ENCODE measurements around the gene FAM174A. TPM values are rescaled to one million over a fixed set of nuclear protein-coding genes. Genes with fewer than 3 reads are reported as not detected.

The FAM174A gene
- total RNA-seq: 10 to 100 TPM in 2 of 6 experiments, 1 to 10 TPM in 4; 7.2 to 11.8 (median 8.4) TPM
- long read RNA-seq, transcript FAM174A-201 (3 exons, 1,356 nt): major isoform, 5 of 5 reads
- long read RNA-seq, partial matches to known transcripts: 0 of 5 reads
- long read RNA-seq, other reads (novel, unspliced or antisense): 0 of 5 reads

GRCh38 chr5:100535060-100536005 lies at the start of gene FAM174A:
Gene FAM174A, plus strand, starts transcription at chr5:100535374. Its CDS starts 157 bp downstream, at chr5:100535531.
- ATAC-seq (peak; percentile 97 to 98 (median 98)), DNase-seq (peak; percentile 97 to 98 (median 98))
- intact Hi-C loops (cut with DNase I): no loop called here
- Histone ChIP-seq H3K36me3 (no peaks in the 10 kb centered on the region), H3K9me3 (peaks cover 0 to 1% (median 0%) of the 10 kb centered on the region in 4 donors), H3K4me3 (peak within 1 kb of the TSS; percentile 78 to 87 (median 79)), H3K27me3 (no peaks in the 10 kb centered on the region), H3K27ac (peak within 1 kb of the TSS; percentile 74 to 84 (median 80)), H3K4me1 (peaks cover 0 to 12% (median 6%) of the 10 kb centered on the region in 4 donors)
- peak; percentile 57 for TF ChIP-seq POLR2A (IDR thresholded peaks at IDR 0.05)
- no peak for TF ChIP-seq CTCF (IDR thresholded peaks at IDR 0.05)
- WGBS (ENCODE audit: insufficient coverage, low coverage, low lambda C conversion rate, missing lambda C conversion rate): 0% methylated on average over 22 of the region's 62 CpGs

GRCh38 chr5:100493996-100494395 lies 41.2 kb upstream of the FAM174A start:
- Histone ChIP-seq H3K9me3 (no peaks in the 10 kb centered on the region), H3K4me1 (no peaks in the 10 kb centered on the region), H3K27ac (no peak overlapping the region), H3K4me3 (no peak overlapping the region), H3K36me3 (no peaks in the 10 kb centered on the region), H3K27me3 (no peaks in the 10 kb centered on the region)
- ATAC-seq (no peak), DNase-seq (no peak)
- WGBS (ENCODE audit: insufficient coverage, low coverage, low lambda C conversion rate, missing lambda C conversion rate): 78% methylated on average over 1 of the region's 1 CpG
- intact Hi-C loops (cut with DNase I): no loop called here
- TF ChIP-seq CTCF (IDR thresholded peaks at IDR 0.05) (no peak), POLR2A (IDR thresholded peaks at IDR 0.05) (no peak)

- Histone ChIP-seq H3K36me3 (no peaks in the 10 kb centered on the region), H3K27me3 (no peaks in the 10 kb centered on the region), H3K9me3 (no peaks in the 10 kb centered on the region), H3K4me1 (no peaks in the 10 kb centered on the region), H3K27ac (no peak overlapping the region), H3K4me3 (no peak overlapping the region)
- intact Hi-C loops (cut with DNase I): no loop called here
- ATAC-seq (no peak), DNase-seq (no peak)
- TF ChIP-seq CTCF (IDR thresholded peaks at IDR 0.05): no peak
- TF ChIP-seq POLR2A (IDR thresholded peaks at IDR 0.05): no peak
- 70% methylated on average over 1 of the region's 1 CpG for WGBS (ENCODE audit: insufficient coverage, low coverage, low lambda C conversion rate, missing lambda C conversion rate)
Observed at GRCh38 chr5:100496296-100496695, 38.9 kb upstream of the FAM174A start.

GRCh38 chr5:100502684-100503083 lies 32.5 kb upstream of the FAM174A start:
- H3K36me3 ChIP-seq: no peaks in the 10 kb centered on the region
- no peak for DNase-seq
- no peaks in the 10 kb centered on the region for H3K4me1 ChIP-seq
- no peaks in the 10 kb centered on the region for H3K9me3 ChIP-seq
- TF ChIP-seq POLR2A (IDR thresholded peaks at IDR 0.05): no peak
- no peak for TF ChIP-seq CTCF (IDR thresholded peaks at IDR 0.05)
- 82% methylated on average over 2 of the region's 2 CpGs for WGBS (ENCODE audit: insufficient coverage, low coverage, low lambda C conversion rate, missing lambda C conversion rate)
- no peak overlapping the region for H3K4me3 ChIP-seq
- no peak for ATAC-seq
- no peak overlapping the region for H3K27ac ChIP-seq
- H3K27me3 ChIP-seq: no peaks in the 10 kb centered on the region
- intact Hi-C loops (cut with DNase I): no loop called here

Measured in right lobe of liver (tissue), 6 donors.